A673 (cell line): ENCODE results near the gene CHST12. TPM values are rescaled to one million over a fixed set of nuclear protein-coding genes. Genes with fewer than 3 reads are reported as not detected.

Experiments
- BruUV-seq: library from RNA; stranded (reverse); fragments of 400-500 nt; replicated peaks from 2 replicates; lab custom pipeline; 2021; lab: Mats Ljungman, UMichigan
- CTCF ChIA-PET: fragments of 300-600 bp; sonication (Branson Sonifier 250); formaldehyde crosslinking; loops from one replicate; lab custom pipeline; 2022; ENCODE audit warnings: antibody characterized with exemption; lab: Charles Lee
- POLR2A ChIA-PET: fragments of 300-600 bp; sonication (Branson Sonifier 250); formaldehyde crosslinking; loops from one replicate; lab custom pipeline; 2022; ENCODE audit warnings: antibody characterized with exemption; ENCODE audit not compliant: low non-redundant PET; lab: Charles Lee
- DNase-seq: peaks from one replicate; pipeline ENCODE4 v3.0.0-alpha.2; 2015; ENCODE audit warnings: low spot score
- H3K27ac ChIP-seq: fragments of 200-600 bp; sonication (generic); 2 replicates; pipeline ENCODE4 v1.5.1; 2016; ENCODE audit warnings: mixed run types, low read depth, mild to moderate bottlenecking, mixed read lengths, antibody characterized with exemption, low read length; ENCODE audit not compliant: poor library complexity, severe bottlenecking
- H3K27me3 ChIP-seq: fragments of 200-600 bp; sonication (generic); replicated peaks from 2 replicates; pipeline ENCODE4 v1.6.1; 2017; ENCODE audit warnings: mixed run types, low read depth, mild to moderate bottlenecking, mixed read lengths, antibody characterized with exemption, low read length; ENCODE audit not compliant: insufficient read depth, poor library complexity
- H3K36me3 ChIP-seq: fragments of 200-600 bp; sonication (generic); 2 replicates; pipeline ENCODE4 v1.6.1; 2016; ENCODE audit warnings: mixed run types, mild to moderate bottlenecking, mixed read lengths, antibody characterized with exemption, low read length; ENCODE audit not compliant: insufficient read depth, poor library complexity, severe bottlenecking
- H3K4me1 ChIP-seq: fragments of 200-600 bp; sonication (generic); 2 replicates; pipeline ENCODE4 v1.6.1; 2017; ENCODE audit warnings: mixed run types, mild to moderate bottlenecking, mixed read lengths, antibody characterized with exemption, low read length; ENCODE audit not compliant: insufficient read depth, poor library complexity, severe bottlenecking
- H3K4me3 ChIP-seq: fragments of 200-600 bp; sonication (generic); 2 replicates; pipeline ENCODE4 v1.5.1; 2016; ENCODE audit warnings: low read depth, mixed run types, mild to moderate bottlenecking, mixed read lengths, low read length; ENCODE audit not compliant: poor library complexity, severe bottlenecking
- H3K9me3 ChIP-seq: fragments of 200-600 bp; sonication (generic); 2 replicates; pipeline ENCODE4 v1.6.1; 2016; ENCODE audit warnings: mixed run types, low read depth, mild to moderate bottlenecking, mixed read lengths, antibody characterized with exemption, low read length; ENCODE audit not compliant: poor library complexity, severe bottlenecking
- CTCF ChIP-seq: fragments of 300-800, 200-600 bp; sonication (generic); conservative IDR thresholded peaks from 2 replicates; pipeline ENCODE4 v1.5.1; 2017; ENCODE audit warnings: low read depth, mild to moderate bottlenecking, antibody characterized with exemption, low read length, moderate library complexity, mixed read lengths
- EZH2 ChIP-seq: fragments of 200-600 bp; sonication (generic); IDR thresholded peaks from 2 replicates; pipeline ENCODE4 v1.6.1; 2017; ENCODE audit warnings: borderline replicate concordance, low read depth, mild to moderate bottlenecking, mixed read lengths, antibody characterized with exemption, low read length; ENCODE audit not compliant: poor library complexity, severe bottlenecking
- intact Hi-C: fragments of 100-400 bp; cut with micrococcal nuclease; formaldehyde crosslinking; loops from one replicate; pipeline ENCODE4 v1.10.0; 2022; ENCODE audit not compliant: unreplicated experiment
- total RNA-seq: library from RNA; stranded (reverse); gene quantifications from 2 replicates; pipeline ENCODE4 v1.2.3, GENCODE V29; 2021

Gene CHST12
- total RNA-seq, 1 experiment from 2014 or later = 21.8 TPM

- ChIA-PET POLR2A (no interaction called here), CTCF (no interaction called here)
- no peak overlapping the region for H3K4me3 ChIP-seq
- no peaks in the 10 kb centered on the region for H3K27me3 ChIP-seq
- no peak for TF ChIP-seq CTCF
- no peak for TF ChIP-seq EZH2
- no peak overlapping the region for H3K27ac ChIP-seq
- no peaks in the 10 kb centered on the region for H3K9me3 ChIP-seq
- peaks cover 3% of the 10 kb centered on the region for H3K36me3 ChIP-seq
- no TSS peak for BruUV-seq
- no peak for DNase-seq
- intact Hi-C loops = no loop called here
- no peaks in the 10 kb centered on the region for H3K4me1 ChIP-seq
These were observed 33.7 kb downstream of the CHST12 start for GRCh38 chr7:2437136-2437535.

GRCh38 chr7:2437537-2438148, 34.2 kb downstream of the CHST12 start:
- no peak for TF ChIP-seq CTCF
- no peak for TF ChIP-seq EZH2
- POLR2A ChIA-PET = no interaction called here
- intact Hi-C loops = no loop called here

GRCh38 chr7:2438186-2438585, 34.8 kb downstream of the CHST12 start:
- H3K36me3 ChIP-seq = peaks cover 3% of the 10 kb centered on the region
- POLR2A ChIA-PET = no interaction called here
- no peak overlapping the region for H3K27ac ChIP-seq
- no peak overlapping the region for H3K4me3 ChIP-seq
- no peaks in the 10 kb centered on the region for H3K4me1 ChIP-seq
- no peaks in the 10 kb centered on the region for H3K27me3 ChIP-seq
- no peak for DNase-seq
- CTCF ChIA-PET = no interaction called here
- TF ChIP-seq EZH2 (no peak), CTCF (no peak)
- H3K9me3 ChIP-seq = no peaks in the 10 kb centered on the region
- no TSS peak for BruUV-seq
- intact Hi-C loops = no loop called here

More at GRCh38 chr7:2437537-2438148, 34.2 kb downstream of the CHST12 start:
- no peak overlapping the region for H3K4me3 ChIP-seq
- peaks cover 3% of the 10 kb centered on the region for H3K36me3 ChIP-seq
- DNase-seq = no peak
- no TSS peak for BruUV-seq
- no peaks in the 10 kb centered on the region for H3K9me3 ChIP-seq
- CTCF ChIA-PET = no interaction called here
- H3K27me3 ChIP-seq = no peaks in the 10 kb centered on the region
- H3K4me1 ChIP-seq = no peaks in the 10 kb centered on the region
- no peak overlapping the region for H3K27ac ChIP-seq
